ENCODE measurements around the gene UNC5B.

The UNC5B gene

GRCh38 chr10:71255808-71256660 is 43.7 kb downstream of the UNC5B start:
- DNase-seq, result no peak

GRCh38 chr10:71256661-71257318 is 44.4 kb downstream of the UNC5B start:
- DNase-seq, result no peak

GRCh38 chr10:71257319-71257997 is 45.1 kb downstream of the UNC5B start:
- no peak for DNase-seq

GRCh38 chr10:71258046-71258445 is 45.7 kb downstream of the UNC5B start:
- DNase-seq, result no peak

- no peak for DNase-seq
These were observed 46.2 kb downstream of the UNC5B start for GRCh38 chr10:71258446-71259145.

GRCh38 chr10:71259282-71259681 is 46.9 kb downstream of the UNC5B start:
- no peak for DNase-seq

- DNase-seq, result no peak
These were observed 47.6 kb downstream of the UNC5B start for GRCh38 chr10:71259815-71260501.

GRCh38 chr10:71260622-71261325 is 48.4 kb downstream of the UNC5B start:
- no peak for DNase-seq

- no peak for DNase-seq
These were observed 49.7 kb downstream of the UNC5B start for GRCh38 chr10:71262027-71262426.

- no peak for DNase-seq
These were observed 50.4 kb downstream of the UNC5B start for GRCh38 chr10:71262817-71263216.

GRCh38 chr10:71263376-71263775 is 51.0 kb downstream of the UNC5B start:
- no peak for DNase-seq

- DNase-seq, result no peak
These were observed 52.2 kb downstream of the UNC5B start for GRCh38 chr10:71264345-71265200.

- no peak for DNase-seq
These were observed 52.8 kb downstream of the UNC5B start for GRCh38 chr10:71265201-71265575.

GRCh38 chr10:71265618-71266146 is 53.3 kb downstream of the UNC5B start:
- DNase-seq, result no peak

GRCh38 chr10:71266147-71266917 is 54.0 kb downstream of the UNC5B start:
- DNase-seq, result no peak

- DNase-seq, result no peak
These were observed 54.6 kb downstream of the UNC5B start for GRCh38 chr10:71266918-71267442.

- no peak for DNase-seq
These were observed 55.3 kb downstream of the UNC5B start for GRCh38 chr10:71267508-71268240.

- no peak for DNase-seq
These were observed 55.9 kb downstream of the UNC5B start for GRCh38 chr10:71268247-71268691.
